Hepatocyte (in vitro differentiated cells): ENCODE measurements around the gene EML6.

ENCODE experiments used
- CTCF ChIP-seq: fragments of 200-600 bp; sonication (generic); IDR thresholded peaks from 2 replicates; pipeline ENCODE4 v1.5.1; 2016; ENCODE audit warnings: antibody characterized with exemption, mild to moderate bottlenecking; ENCODE audit not compliant: poor library complexity
- EZH2 ChIP-seq: fragments of 200-600 bp; sonication (generic); IDR thresholded peaks from 2 replicates; pipeline ENCODE4 v1.6.1; 2016; ENCODE audit warnings: antibody characterized with exemption, mild to moderate bottlenecking, borderline replicate concordance

DNA sequence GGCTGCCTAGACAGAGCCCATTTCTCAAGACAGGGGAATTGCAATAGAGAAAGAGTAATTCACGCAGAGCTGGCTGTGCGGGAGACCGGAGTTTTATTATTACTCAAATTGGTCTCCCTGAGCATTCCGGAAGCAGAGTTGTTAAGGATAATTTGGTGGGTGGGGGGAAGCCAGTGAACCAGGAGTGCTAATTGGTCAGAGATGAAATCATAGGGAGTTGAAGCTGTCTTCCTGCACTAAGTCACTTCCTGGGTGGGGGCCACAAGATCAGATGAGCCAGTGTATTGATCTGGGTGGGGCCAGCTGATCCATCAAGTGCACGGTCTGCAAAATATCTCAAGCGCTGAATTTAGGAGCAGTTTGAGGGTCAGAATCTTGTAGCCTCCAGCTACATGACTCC lies 242.0 kb downstream of the EML6 start:
- TF ChIP-seq CTCF (no peak), EZH2 (no peak)
